ENCODE measurements around the gene TBC1D8.

GRCh38 chr2:101197215-101197745 lies 46.1 kb upstream of the TBC1D8 start:
- TF ChIP-seq CTCF (IDR thresholded peaks at IDR 0.05; ENCODE audit: insufficient read depth, low read length): no peak
- no peak for TF ChIP-seq POLR2AphosphoS5 (IDR thresholded peaks at IDR 0.05; ENCODE audit: low read depth)
- TF ChIP-seq, protein P1, sequence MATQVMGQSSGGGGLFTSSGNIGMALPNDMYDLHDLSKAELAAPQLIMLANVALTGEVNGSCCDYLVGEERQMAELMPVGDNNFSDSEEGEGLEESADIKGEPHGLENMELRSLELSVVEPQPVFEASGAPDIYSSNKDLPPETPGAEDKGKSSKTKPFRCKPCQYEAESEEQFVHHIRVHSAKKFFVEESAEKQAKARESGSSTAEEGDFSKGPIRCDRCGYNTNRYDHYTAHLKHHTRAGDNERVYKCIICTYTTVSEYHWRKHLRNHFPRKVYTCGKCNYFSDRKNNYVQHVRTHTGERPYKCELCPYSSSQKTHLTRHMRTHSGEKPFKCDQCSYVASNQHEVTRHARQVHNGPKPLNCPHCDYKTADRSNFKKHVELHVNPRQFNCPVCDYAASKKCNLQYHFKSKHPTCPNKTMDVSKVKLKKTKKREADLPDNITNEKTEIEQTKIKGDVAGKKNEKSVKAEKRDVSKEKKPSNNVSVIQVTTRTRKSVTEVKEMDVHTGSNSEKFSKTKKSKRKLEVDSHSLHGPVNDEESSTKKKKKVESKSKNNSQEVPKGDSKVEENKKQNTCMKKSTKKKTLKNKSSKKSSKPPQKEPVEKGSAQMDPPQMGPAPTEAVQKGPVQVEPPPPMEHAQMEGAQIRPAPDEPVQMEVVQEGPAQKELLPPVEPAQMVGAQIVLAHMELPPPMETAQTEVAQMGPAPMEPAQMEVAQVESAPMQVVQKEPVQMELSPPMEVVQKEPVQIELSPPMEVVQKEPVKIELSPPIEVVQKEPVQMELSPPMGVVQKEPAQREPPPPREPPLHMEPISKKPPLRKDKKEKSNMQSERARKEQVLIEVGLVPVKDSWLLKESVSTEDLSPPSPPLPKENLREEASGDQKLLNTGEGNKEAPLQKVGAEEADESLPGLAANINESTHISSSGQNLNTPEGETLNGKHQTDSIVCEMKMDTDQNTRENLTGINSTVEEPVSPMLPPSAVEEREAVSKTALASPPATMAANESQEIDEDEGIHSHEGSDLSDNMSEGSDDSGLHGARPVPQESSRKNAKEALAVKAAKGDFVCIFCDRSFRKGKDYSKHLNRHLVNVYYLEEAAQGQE (IDR thresholded peaks at IDR 0.05; ENCODE audit: insufficient replicate concordance, low read depth): no peak

All from HL-60 (cell line).